OCI-LY1 (cell line): Measurements from ENCODE around the gene AP1G2.

ENCODE experiments used
- H2AFZ ChIP-seq: fragments of 200-600 bp; sonication (generic), shearing (Covaris generic); 2 replicates; pipeline ENCODE4 v1.6.0; 2014; ENCODE audit warnings: antibody characterized with exemption, mild to moderate bottlenecking, low read length
- H3F3A ChIP-seq: fragments of 200-600 bp; sonication (generic), shearing (Covaris generic); 2 replicates; pipeline ENCODE4 v1.6.0; 2014; ENCODE audit warnings: mild to moderate bottlenecking, antibody characterized with exemption, low read length, moderate library complexity; ENCODE audit not compliant: insufficient read depth
- H3K27ac ChIP-seq: fragments of 200-600 bp; sonication (generic); 2 replicates; pipeline ENCODE4 v1.5.1; 2014; ENCODE audit warnings: low read length, mixed run types, mild to moderate bottlenecking, low read depth; ENCODE audit not compliant: poor library complexity, severe bottlenecking
- H3K27me3 ChIP-seq: fragments of 200-600 bp; sonication (generic); 2 replicates; pipeline ENCODE4 v1.6.0; 2014; ENCODE audit warnings: antibody characterized with exemption, mild to moderate bottlenecking, low read length, moderate library complexity; ENCODE audit not compliant: insufficient read depth
- H3K36me3 ChIP-seq: fragments of 200-600 bp; sonication (generic); 2 replicates; pipeline ENCODE4 v1.6.1; 2014; ENCODE audit warnings: mild to moderate bottlenecking, antibody characterized with exemption, low read length, moderate library complexity, mixed read lengths; ENCODE audit not compliant: insufficient read depth
- H3K4me1 ChIP-seq: fragments of 200-600 bp; sonication (generic); 2 replicates; pipeline ENCODE4 v1.5.1; 2014; ENCODE audit warnings: mild to moderate bottlenecking, low read length, moderate library complexity; ENCODE audit not compliant: insufficient read depth, severe bottlenecking
- H3K4me2 ChIP-seq: fragments of 200-600 bp; sonication (generic), shearing (Covaris generic); 2 replicates; pipeline ENCODE4 v1.6.1; 2014; ENCODE audit warnings: low read length
- H3K4me3 ChIP-seq: fragments of 200-600 bp; sonication (generic); 2 replicates; pipeline ENCODE4 v1.5.1; 2014; ENCODE audit warnings: low read length, low read depth, mild to moderate bottlenecking, mixed read lengths; ENCODE audit not compliant: poor library complexity, severe bottlenecking
- H3K79me2 ChIP-seq: fragments of 200-600 bp; shearing (Covaris generic); 2 replicates; pipeline ENCODE4 v1.6.1; 2016; ENCODE audit warnings: mixed run types, low read length, mixed read lengths; ENCODE audit not compliant: insufficient read depth
- H3K9ac ChIP-seq: fragments of 200-600 bp; sonication (generic), shearing (Covaris generic); 2 replicates; pipeline ENCODE4 v1.6.1; 2014; ENCODE audit warnings: mild to moderate bottlenecking, low read length, mixed read lengths
- H3K9me2 ChIP-seq: fragments of 200-600 bp; sonication (generic), shearing (Covaris generic); 2 replicates; pipeline ENCODE4 v1.6.1; 2014; ENCODE audit warnings: low read depth, mild to moderate bottlenecking, low read length, mixed read lengths
- H3K9me3 ChIP-seq: fragments of 200-600 bp; shearing (Covaris generic); 2 replicates; pipeline ENCODE4 v1.6.1; 2014; ENCODE audit warnings: low read length, mixed read lengths
- H4K20me1 ChIP-seq: fragments of 200-600 bp; sonication (generic), shearing (Covaris generic); 2 replicates; pipeline ENCODE4 v1.6.0; 2016; ENCODE audit warnings: mild to moderate bottlenecking, low read length; ENCODE audit not compliant: insufficient read depth
- CTCF ChIP-seq: fragments of 200-600 bp; sonication (generic), shearing (Covaris generic); IDR thresholded peaks from 2 replicates; pipeline ENCODE4 v1.5.1; 2017; ENCODE audit warnings: mild to moderate bottlenecking, antibody characterized with exemption, low read length, moderate library complexity, mixed read lengths
- EZH2 ChIP-seq: fragments of 200-600 bp; sonication (generic), shearing (Covaris generic); IDR thresholded peaks from 2 replicates; pipeline ENCODE4 v1.8.0; 2017; ENCODE audit warnings: borderline replicate concordance, mixed run types, mild to moderate bottlenecking, antibody characterized with exemption, low read length, moderate library complexity, mixed read lengths

The AP1G2 gene

GRCh38 chr14:23551266-23552028 lies 16.1 kb downstream of the AP1G2 start, which contains the start of gene ZFHX2:
Gene ZFHX2 (minus strand): TSS chr14:23551765. CDS start chr14:23535325, 16,440 bp downstream.
- H3K9me3 ChIP-seq, result no peaks in the 10 kb centered on the region
- TF ChIP-seq EZH2 (no peak), CTCF (no peak)
- H3K27me3 ChIP-seq, result no peaks in the 10 kb centered on the region; the same call in 1 of the 2 replicates
- H2AFZ ChIP-seq, result no peak within 1 kb of the TSS; the same call in 1 of the 2 replicates
- peak within 1 kb of the TSS; percentile 66 for H3K4me3 ChIP-seq
- H3K4me1 ChIP-seq, result peaks cover 22% of the 10 kb centered on the region
- peak within 1 kb of the TSS; percentile 52 for H3K9ac ChIP-seq
- no peaks in the 10 kb centered on the region for H4K20me1 ChIP-seq
- H3K79me2 ChIP-seq, result no peaks in the 10 kb centered on the region
- peak within 1 kb of the TSS; percentile 4 for H3K27ac ChIP-seq
- H3K36me3 ChIP-seq, result no peaks in the 10 kb centered on the region
- H3F3A ChIP-seq, result no peaks in the 10 kb centered on the region
- H3K9me2 ChIP-seq, result no peaks in the 10 kb centered on the region
- peak within 1 kb of the TSS; percentile 87 for H3K4me2 ChIP-seq

- Histone ChIP-seq H3K79me2 (no peaks in the 10 kb centered on the region), H3K27me3 (no peaks in the 10 kb centered on the region; the same call in 1 of the 2 replicates), H3K9me2 (no peaks in the 10 kb centered on the region), H3K4me3 (peak overlapping the region; percentile 66), H4K20me1 (no peaks in the 10 kb centered on the region), H3K9me3 (no peaks in the 10 kb centered on the region), H3K36me3 (no peaks in the 10 kb centered on the region), H2AFZ (no peak overlapping the region; the same call in 1 of the 2 replicates), H3K9ac (peak overlapping the region; percentile 52), H3K4me2 (peak overlapping the region; percentile 87), H3F3A (no peaks in the 10 kb centered on the region), H3K4me1 (peaks cover 22% of the 10 kb centered on the region), H3K27ac (no peak overlapping the region)
- TF ChIP-seq EZH2, result no peak
- no peak for TF ChIP-seq CTCF
Observed at GRCh38 chr14:23550812-23551265, 16.8 kb downstream of the AP1G2 start.

GRCh38 chr14:23550131-23550811 lies 17.3 kb downstream of the AP1G2 start:
- TF ChIP-seq CTCF (no peak), EZH2 (no peak)
- H3K36me3 ChIP-seq, result no peaks in the 10 kb centered on the region
- no peak overlapping the region for H3K9ac ChIP-seq
- H3K79me2 ChIP-seq, result no peaks in the 10 kb centered on the region
- no peaks in the 10 kb centered on the region for H3F3A ChIP-seq
- peak overlapping the region; percentile 66 for H3K4me3 ChIP-seq
- H2AFZ ChIP-seq, result no peak overlapping the region
- no peaks in the 10 kb centered on the region; the same call in 1 of the 2 replicates for H3K27me3 ChIP-seq
- H4K20me1 ChIP-seq, result no peaks in the 10 kb centered on the region
- H3K9me2 ChIP-seq, result no peaks in the 10 kb centered on the region
- H3K9me3 ChIP-seq, result no peaks in the 10 kb centered on the region
- H3K4me2 ChIP-seq, result peak overlapping the region; percentile 87; the same call in 1 of the 2 replicates
- H3K27ac ChIP-seq, result no peak overlapping the region
- peaks cover 21% of the 10 kb centered on the region for H3K4me1 ChIP-seq
